ENCODE measurements around the gene ERC1.

The ERC1 gene

DNA sequence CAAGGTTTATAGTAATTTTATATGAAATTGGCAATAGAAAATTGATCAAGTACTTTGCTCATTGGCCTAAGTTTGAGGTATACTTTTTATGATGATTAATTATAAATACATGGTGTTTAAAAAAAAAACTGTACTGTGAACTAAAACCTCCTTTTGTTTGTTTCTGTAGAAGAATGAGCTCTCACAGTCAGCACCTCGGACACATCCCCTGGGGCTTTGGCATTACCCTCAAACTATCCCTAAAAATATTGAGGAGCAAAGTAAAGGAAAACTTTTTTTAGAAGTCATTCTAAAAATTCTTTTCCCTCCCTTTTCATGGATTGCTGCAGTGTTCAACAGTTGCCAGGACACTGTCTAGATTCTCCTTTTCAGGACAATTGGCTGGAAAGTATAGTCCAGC, 419.8 kb downstream of the ERC1 start:
- no peaks in the 10 kb centered on the region for H3K4me1 ChIP-seq (ENCODE audit: control insufficient read depth, insufficient read depth, low read length)
- no peaks in the 10 kb centered on the region for H3K9me3 ChIP-seq (ENCODE audit: control insufficient read depth, insufficient read depth, low read length)
- H3K27ac ChIP-seq (ENCODE audit: low read length) = no peak overlapping the region
- H3K27me3 ChIP-seq (ENCODE audit: control insufficient read depth, insufficient read depth, low read length) = peaks cover 1% of the 10 kb centered on the region; the same call in 1 of the 2 replicates
- no CpG with 5 or more reads among the region's 1 CpG for WGBS (ENCODE audit: insufficient coverage, insufficient read length)
- no peak overlapping the region for H3K4me3 ChIP-seq (ENCODE audit: low read length)
- H3K36me3 ChIP-seq (ENCODE audit: control insufficient read depth, insufficient read depth, low read length) = no peaks in the 10 kb centered on the region
- DNase-seq (ENCODE audit: low read depth, low spot score) = no peak

DNA sequence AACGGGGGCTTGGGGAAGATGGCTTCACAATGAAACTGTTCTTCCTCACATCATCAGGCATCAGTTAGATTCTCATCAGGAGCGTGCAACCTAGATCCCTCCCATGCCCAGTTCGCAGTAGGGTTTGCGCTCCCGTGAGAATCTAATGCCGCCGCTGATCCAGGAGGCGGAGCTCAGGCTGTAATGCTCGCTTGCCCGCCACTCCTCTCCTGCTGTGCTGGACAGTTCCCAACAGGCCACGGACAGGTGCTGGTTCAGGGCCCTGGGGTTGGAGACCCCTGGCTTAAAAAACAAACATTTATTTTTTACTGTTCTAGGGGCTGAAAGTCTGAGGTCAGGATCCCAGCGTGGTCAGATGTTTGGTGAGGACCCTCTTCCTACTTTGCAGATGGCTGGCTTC, 422.9 kb downstream of the ERC1 start:
- H3K9me3 ChIP-seq (ENCODE audit: control insufficient read depth, insufficient read depth, low read length) = no peaks in the 10 kb centered on the region
- no peak for DNase-seq (ENCODE audit: low read depth, low spot score)
- H3K27ac ChIP-seq (ENCODE audit: low read length) = no peak overlapping the region
- H3K4me1 ChIP-seq (ENCODE audit: control insufficient read depth, insufficient read depth, low read length) = no peaks in the 10 kb centered on the region; the same call in 1 of the 2 replicates
- peaks cover 1% of the 10 kb centered on the region for H3K27me3 ChIP-seq (ENCODE audit: control insufficient read depth, insufficient read depth, low read length)
- H3K36me3 ChIP-seq (ENCODE audit: control insufficient read depth, insufficient read depth, low read length) = no peaks in the 10 kb centered on the region
- no peak overlapping the region for H3K4me3 ChIP-seq (ENCODE audit: low read length)
- WGBS (ENCODE audit: insufficient coverage, insufficient read length) = no CpG with 5 or more reads among the region's 12 CpGs

DNA sequence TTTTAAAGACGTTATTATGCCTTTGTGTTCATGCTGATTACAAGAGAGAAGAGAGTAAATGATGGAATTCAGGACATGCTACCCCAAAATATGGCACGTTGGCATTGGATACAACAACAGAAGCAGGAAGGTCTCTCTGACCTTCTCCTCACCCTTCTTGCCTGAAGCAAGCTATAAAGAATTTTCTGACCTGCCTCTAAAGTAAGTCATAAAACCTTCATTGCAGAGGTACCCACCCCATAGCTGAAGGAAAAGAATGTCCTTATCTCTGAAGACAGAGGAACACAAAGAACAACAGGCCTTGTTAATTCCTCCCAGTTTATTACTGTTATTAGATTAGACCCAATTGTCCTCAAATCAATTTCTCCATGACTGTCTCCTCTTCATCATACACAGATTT, 427.1 kb downstream of the ERC1 start:
- WGBS (ENCODE audit: insufficient coverage, insufficient read length) = no CpG with 5 or more reads among the region's 2 CpGs
- peaks cover 1% of the 10 kb centered on the region for H3K27me3 ChIP-seq (ENCODE audit: control insufficient read depth, insufficient read depth, low read length)
- no peak for DNase-seq (ENCODE audit: low read depth, low spot score)
- H3K4me3 ChIP-seq (ENCODE audit: low read length) = no peak overlapping the region
- peaks cover 1% of the 10 kb centered on the region; the same call in 1 of the 2 replicates for H3K4me1 ChIP-seq (ENCODE audit: control insufficient read depth, insufficient read depth, low read length)
- H3K36me3 ChIP-seq (ENCODE audit: control insufficient read depth, insufficient read depth, low read length) = no peaks in the 10 kb centered on the region
- 0 out of 2 replicates have a peak, but pooled peaks cover 1% of the 10 kb centered on the region for H3K9me3 ChIP-seq (ENCODE audit: control insufficient read depth, insufficient read depth, low read length)
- H3K27ac ChIP-seq (ENCODE audit: low read length) = no peak overlapping the region

DNA sequence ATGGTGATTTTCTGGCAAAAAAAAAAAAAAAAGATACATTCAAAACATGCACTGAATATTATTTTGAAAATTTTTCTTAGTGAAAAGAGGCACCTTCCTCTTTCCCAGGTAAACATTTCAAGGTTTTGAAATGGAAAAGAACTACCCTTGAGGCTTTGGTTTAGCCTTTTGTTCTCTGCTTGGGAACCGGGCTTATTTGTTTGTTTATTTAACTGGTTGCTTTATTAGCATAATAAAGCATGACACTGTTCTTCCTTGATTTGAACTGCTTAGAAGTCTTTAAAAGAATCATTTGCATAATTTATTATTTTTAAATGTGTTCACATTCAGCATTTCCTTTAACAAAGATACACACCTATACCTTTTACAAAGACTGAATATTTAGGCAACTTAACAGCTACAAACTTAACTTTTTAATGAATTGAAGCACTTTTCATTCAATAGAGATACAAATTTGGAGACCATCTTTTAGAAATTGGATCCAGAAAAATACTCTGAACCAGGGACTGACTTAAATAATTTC, 428.9 kb downstream of the ERC1 start:
- H3K36me3 ChIP-seq (ENCODE audit: control insufficient read depth, insufficient read depth, low read length) = no peaks in the 10 kb centered on the region
- H3K27ac ChIP-seq (ENCODE audit: low read length) = no peak overlapping the region
- peaks cover 1% of the 10 kb centered on the region; the same call in 1 of the 2 replicates for H3K4me1 ChIP-seq (ENCODE audit: control insufficient read depth, insufficient read depth, low read length)
- H3K4me3 ChIP-seq (ENCODE audit: low read length) = no peak overlapping the region
- peaks cover 1% of the 10 kb centered on the region for H3K27me3 ChIP-seq (ENCODE audit: control insufficient read depth, insufficient read depth, low read length)
- DNase-seq (ENCODE audit: low read depth, low spot score) = no peak
- 0 out of 2 replicates have a peak, but pooled peaks cover 1% of the 10 kb centered on the region for H3K9me3 ChIP-seq (ENCODE audit: control insufficient read depth, insufficient read depth, low read length)
- WGBS (ENCODE audit: insufficient coverage, insufficient read length) = no CpG with 5 or more reads among the region's 1 CpG

DNA sequence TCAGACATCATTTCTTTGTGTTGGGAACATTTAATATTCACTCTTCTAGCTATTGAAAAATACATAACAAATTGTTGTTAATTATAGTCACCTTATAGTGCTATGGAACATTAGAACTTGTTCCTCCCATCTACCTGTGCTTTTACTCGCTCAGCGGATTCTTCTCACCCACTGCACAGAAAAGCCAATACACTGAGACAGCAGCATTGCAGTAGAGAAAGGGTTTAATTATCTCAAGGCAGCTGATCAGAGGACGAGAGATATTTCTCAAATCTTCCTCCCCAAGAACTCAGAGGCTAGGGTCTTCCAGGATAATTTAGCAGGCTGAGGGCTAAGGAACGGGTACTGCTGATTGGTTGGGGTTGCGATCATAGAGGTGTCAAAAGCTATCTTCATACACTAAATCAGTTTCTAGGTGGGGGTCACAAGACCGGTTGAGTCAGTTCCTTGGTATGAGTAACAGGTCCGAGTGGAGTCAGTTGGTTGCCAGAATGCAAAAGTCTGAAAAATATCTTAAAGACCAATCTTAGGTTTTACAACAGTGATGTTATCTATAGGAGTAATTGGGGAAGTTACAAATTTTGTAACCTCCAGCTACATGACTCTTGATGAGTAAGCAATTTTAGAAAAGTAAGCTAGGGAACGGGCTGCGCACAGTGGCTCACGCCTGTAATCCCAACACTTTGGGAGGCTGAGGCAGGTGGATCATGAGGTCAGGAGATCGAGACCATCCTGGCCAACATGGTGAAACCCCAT, 430.2 kb downstream of the ERC1 start:
- no peak overlapping the region for H3K27ac ChIP-seq (ENCODE audit: low read length)
- DNase-seq (ENCODE audit: low read depth, low spot score) = no peak
- H3K27me3 ChIP-seq (ENCODE audit: control insufficient read depth, insufficient read depth, low read length) = no peaks in the 10 kb centered on the region; the same call in 1 of the 2 replicates
- H3K4me3 ChIP-seq (ENCODE audit: low read length) = no peak overlapping the region
- H3K9me3 ChIP-seq (ENCODE audit: control insufficient read depth, insufficient read depth, low read length) = 0 out of 2 replicates have a peak, but pooled peaks cover 1% of the 10 kb centered on the region
- peaks cover 1% of the 10 kb centered on the region; the same call in 1 of the 2 replicates for H3K4me1 ChIP-seq (ENCODE audit: control insufficient read depth, insufficient read depth, low read length)
- WGBS (ENCODE audit: insufficient coverage, insufficient read length) = no CpG with 5 or more reads among the region's 11 CpGs
- no peaks in the 10 kb centered on the region for H3K36me3 ChIP-seq (ENCODE audit: control insufficient read depth, insufficient read depth, low read length)

DNA sequence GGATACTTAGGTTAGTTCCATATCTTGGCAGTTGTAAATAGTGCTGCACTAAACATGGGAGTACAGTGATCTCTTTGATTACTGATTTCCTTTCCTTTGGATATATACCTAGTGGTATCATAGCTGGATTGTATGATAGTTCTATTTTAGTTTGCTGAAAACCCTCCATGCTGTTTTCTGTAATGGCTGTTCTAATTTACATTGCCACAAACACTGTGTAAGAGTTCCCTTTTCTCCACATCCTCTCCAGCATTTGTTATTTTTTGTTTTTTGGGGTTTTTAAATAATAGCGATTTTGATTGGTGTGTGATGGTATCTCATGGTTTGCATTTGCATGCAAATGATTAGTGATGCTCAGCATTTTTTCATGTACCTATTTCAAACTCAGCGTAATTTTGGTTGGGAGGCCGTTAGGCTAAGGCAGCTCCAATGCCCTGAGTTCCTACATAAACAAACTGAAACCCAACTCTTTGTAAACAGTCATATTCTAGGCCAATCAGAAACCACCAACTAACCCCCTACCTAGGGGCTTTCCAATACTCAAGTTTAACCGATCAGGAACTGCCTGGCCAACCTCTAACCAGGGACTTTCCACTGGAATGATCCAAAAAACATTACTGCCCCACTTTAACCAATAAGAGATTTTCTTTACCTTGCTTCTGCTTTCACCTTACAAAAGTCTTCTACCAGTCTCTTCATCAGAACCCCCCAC, 431.7 kb downstream of the ERC1 start:
- Histone ChIP-seq H3K9me3 (ENCODE audit: control insufficient read depth, insufficient read depth, low read length) (0 out of 2 replicates have a peak, but pooled peaks cover 1% of the 10 kb centered on the region), H3K36me3 (ENCODE audit: control insufficient read depth, insufficient read depth, low read length) (no peaks in the 10 kb centered on the region), H3K4me3 (ENCODE audit: low read length) (no peak overlapping the region), H3K27me3 (ENCODE audit: control insufficient read depth, insufficient read depth, low read length) (no peaks in the 10 kb centered on the region; the same call in 1 of the 2 replicates), H3K27ac (ENCODE audit: low read length) (no peak overlapping the region), H3K4me1 (ENCODE audit: control insufficient read depth, insufficient read depth, low read length) (peaks cover 1% of the 10 kb centered on the region; the same call in 1 of the 2 replicates)
- no peak for DNase-seq (ENCODE audit: low read depth, low spot score)
- 100% methylated on average over 1 of the region's 4 CpGs for WGBS (ENCODE audit: insufficient coverage, insufficient read length)

DNA sequence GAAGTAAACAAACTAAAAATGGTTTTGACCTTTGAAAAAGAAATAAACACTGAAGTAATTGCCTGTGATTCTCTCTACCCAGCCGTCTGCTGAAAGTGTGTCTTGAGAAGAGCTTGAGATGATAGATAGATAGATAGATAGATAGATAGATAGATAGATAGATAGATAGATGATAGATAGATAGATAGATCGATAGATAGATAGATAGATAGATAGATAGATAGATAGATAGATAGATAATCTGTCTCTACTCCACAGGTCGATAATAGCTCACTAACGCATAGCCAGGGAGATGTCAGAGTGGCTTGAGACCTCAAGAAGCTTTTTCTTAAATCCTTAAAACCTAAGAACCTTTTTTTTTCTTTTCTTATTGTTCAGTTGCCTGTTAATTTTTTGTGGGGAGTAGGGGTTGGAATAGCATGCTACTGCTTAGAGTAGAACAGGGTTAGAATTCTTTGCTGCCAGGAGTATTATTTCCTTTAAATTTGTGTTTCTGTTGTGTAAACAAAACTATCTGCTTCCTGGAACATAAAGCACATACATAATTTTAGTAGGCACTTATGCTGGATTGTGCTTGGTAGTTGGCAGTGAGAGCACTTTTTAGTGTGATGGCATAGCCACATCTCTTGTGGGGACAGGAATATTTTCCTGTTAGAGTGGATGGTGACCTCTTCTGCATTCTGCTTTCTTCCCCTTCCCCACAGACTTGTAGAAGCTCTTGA, 433.8 kb downstream of the ERC1 start:
- no peak overlapping the region for H3K27ac ChIP-seq (ENCODE audit: low read length)
- WGBS (ENCODE audit: insufficient coverage, insufficient read length) = 100% methylated on average over 1 of the region's 4 CpGs

DNA sequence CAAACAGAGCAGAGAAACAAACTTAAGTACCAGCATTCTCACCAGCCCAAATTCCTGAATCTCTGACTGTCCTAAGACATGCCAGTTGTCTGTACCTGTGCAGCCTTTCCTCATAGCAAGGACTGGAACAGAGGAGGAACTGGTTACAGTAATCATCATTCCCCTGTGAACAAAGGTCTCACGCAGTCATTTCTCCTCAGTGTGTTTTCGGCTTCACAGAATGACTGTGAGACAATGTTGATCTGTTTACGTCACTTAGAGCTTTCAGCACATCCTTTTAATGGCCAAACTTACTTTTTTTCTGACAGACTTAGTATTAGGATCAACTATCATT, 434.3 kb downstream of the ERC1 start:
- WGBS (ENCODE audit: insufficient coverage, insufficient read length) = no CpG with 5 or more reads among the region's 3 CpGs

More for the DNA sequence above, 433.8 kb downstream of the ERC1 start:
- Histone ChIP-seq H3K9me3 (ENCODE audit: control insufficient read depth, insufficient read depth, low read length) (0 out of 2 replicates have a peak, but pooled peaks cover 1% of the 10 kb centered on the region), H3K4me3 (ENCODE audit: low read length) (no peak overlapping the region), H3K4me1 (ENCODE audit: control insufficient read depth, insufficient read depth, low read length) (peaks cover 1% of the 10 kb centered on the region; the same call in 1 of the 2 replicates), H3K27me3 (ENCODE audit: control insufficient read depth, insufficient read depth, low read length) (no peaks in the 10 kb centered on the region), H3K36me3 (ENCODE audit: control insufficient read depth, insufficient read depth, low read length) (no peaks in the 10 kb centered on the region)
- no peak for DNase-seq (ENCODE audit: low read depth, low spot score)

DNA sequence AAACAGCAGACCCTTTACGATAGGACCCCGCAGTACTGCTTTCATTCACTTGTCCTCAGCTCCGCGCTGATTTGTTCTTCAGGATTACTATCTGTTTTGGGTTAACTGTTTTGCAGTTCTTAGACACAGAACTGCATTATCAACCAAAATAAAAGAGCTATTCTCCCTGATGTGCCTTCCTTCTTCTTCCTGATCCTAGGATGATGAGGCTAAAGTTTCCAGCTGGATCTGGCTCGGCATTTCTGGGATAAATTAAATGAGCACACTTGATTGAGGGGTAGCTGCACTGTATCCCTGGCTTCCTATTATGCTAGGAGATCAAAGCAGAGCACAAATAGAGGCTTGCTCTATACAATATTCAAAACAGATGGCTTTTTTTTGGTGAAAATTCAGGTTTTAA, 437.6 kb downstream of the ERC1 start:
- Histone ChIP-seq H3K27ac (ENCODE audit: low read length) (no peak overlapping the region), H3K27me3 (ENCODE audit: control insufficient read depth, insufficient read depth, low read length) (no peaks in the 10 kb centered on the region), H3K4me1 (ENCODE audit: control insufficient read depth, insufficient read depth, low read length) (no peaks in the 10 kb centered on the region), H3K4me3 (ENCODE audit: low read length) (no peak overlapping the region), H3K9me3 (ENCODE audit: control insufficient read depth, insufficient read depth, low read length) (no peaks in the 10 kb centered on the region), H3K36me3 (ENCODE audit: control insufficient read depth, insufficient read depth, low read length) (no peaks in the 10 kb centered on the region)
- DNase-seq (ENCODE audit: low read depth, low spot score) = no peak
- WGBS (ENCODE audit: insufficient coverage, insufficient read length) = no CpG with 5 or more reads among the region's 5 CpGs

More for the DNA sequence above, 434.3 kb downstream of the ERC1 start:
- no peak overlapping the region for H3K4me3 ChIP-seq (ENCODE audit: low read length)
- H3K4me1 ChIP-seq (ENCODE audit: control insufficient read depth, insufficient read depth, low read length) = peaks cover 1% of the 10 kb centered on the region; the same call in 1 of the 2 replicates
- H3K27ac ChIP-seq (ENCODE audit: low read length) = no peak overlapping the region
- DNase-seq (ENCODE audit: low read depth, low spot score) = no peak
- H3K27me3 ChIP-seq (ENCODE audit: control insufficient read depth, insufficient read depth, low read length) = no peaks in the 10 kb centered on the region
- H3K36me3 ChIP-seq (ENCODE audit: control insufficient read depth, insufficient read depth, low read length) = no peaks in the 10 kb centered on the region
- H3K9me3 ChIP-seq (ENCODE audit: control insufficient read depth, insufficient read depth, low read length) = 0 out of 2 replicates have a peak, but pooled peaks cover 1% of the 10 kb centered on the region

DNA sequence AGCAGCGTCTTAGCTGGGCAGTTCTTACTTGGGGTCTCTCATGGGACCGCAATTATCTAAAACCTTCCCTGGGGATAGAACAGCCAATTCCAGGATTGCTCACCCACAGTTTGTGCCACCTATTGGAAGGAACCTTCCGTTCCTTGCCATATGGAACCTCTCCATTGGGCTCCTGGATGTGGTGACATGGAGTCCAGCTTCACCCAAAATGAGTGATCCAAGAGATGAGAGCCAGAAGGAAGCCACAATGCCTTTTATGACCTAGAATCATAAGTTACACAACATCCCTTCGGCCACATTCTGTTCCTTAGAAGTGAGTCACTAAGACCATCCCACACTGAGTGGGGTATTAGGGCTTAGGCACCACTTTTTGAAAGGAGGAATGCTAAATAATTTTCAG, 439.0 kb downstream of the ERC1 start:
- no peak for DNase-seq (ENCODE audit: low read depth, low spot score)
- Histone ChIP-seq H3K9me3 (ENCODE audit: control insufficient read depth, insufficient read depth, low read length) (no peaks in the 10 kb centered on the region), H3K27ac (ENCODE audit: low read length) (no peak overlapping the region), H3K4me1 (ENCODE audit: control insufficient read depth, insufficient read depth, low read length) (no peaks in the 10 kb centered on the region), H3K4me3 (ENCODE audit: low read length) (no peak overlapping the region), H3K36me3 (ENCODE audit: control insufficient read depth, insufficient read depth, low read length) (no peaks in the 10 kb centered on the region), H3K27me3 (ENCODE audit: control insufficient read depth, insufficient read depth, low read length) (no peaks in the 10 kb centered on the region)
- WGBS (ENCODE audit: insufficient coverage, insufficient read length) = no CpG with 5 or more reads among the region's 4 CpGs

Measured in iPS DF 6.9 (cell line).